K562 (cell line): ENCODE data around the gene PTRH1. TPM values are rescaled to one million over a fixed set of nuclear protein-coding genes. Genes with fewer than 3 reads are reported as not detected.

ENCODE experiments used
- ATAC-seq: fragments of 200-7000 bp; cut with Tn5 transposase; 3 replicates; pipeline ENCODE4 v1.9.1; 2020; ENCODE audit warnings: moderate library complexity
- BruUV-seq: library from RNA; stranded (reverse); fragments of 400-500 nt; replicated peaks from 2 replicates; lab custom pipeline; 2021; lab: Mats Ljungman, UMichigan
- CTCF ChIA-PET: fragments of 300-600 bp; formaldehyde crosslinking; extraction: SDS; loops from one replicate; lab custom pipeline; 2021; ENCODE audit warnings: low intra/inter-chr PET ratio; lab: Yijun Ruan, JAX
- POLR2A ChIA-PET: fragments of 300-600, 350-650 bp; sonication (Branson Sonifier 250); formaldehyde crosslinking; extraction: SDS; loops from one replicate; lab custom pipeline; 2021; ENCODE audit warnings: antibody characterized with exemption, inconsistent platforms; lab: Yijun Ruan, JAX
- DNase-seq, 4 experiments: peaks; one replicate each; pipeline versions ENCODE4 v3.0.0 to v3.0.0-alpha.2; 2011 to 2018; ENCODE audit warnings: low spot score in 3 of 4, mixed read lengths in 3 of 4; ENCODE audit errors: extremely low read depth in 1 of 4
- FAIRE-seq: peaks from 2 replicates; lab custom pipeline; 2011; peaks lifted over from hg19 to GRCh38; lab: Jason Lieb, UNC
- H2AFZ ChIP-seq: 2 replicates; pipeline ENCODE4 v1.6.0; 2011; ENCODE audit warnings: low read depth, low read length, control low read depth, inconsistent platforms
- H3K27ac ChIP-seq: fragments of 200-600 bp; 3 replicates; pipeline ENCODE4 v1.8.0; 2011; ENCODE audit warnings: low read depth, mild to moderate bottlenecking, control low read depth, inconsistent platforms, low read length, moderate library complexity, mixed read lengths; ENCODE audit errors: extremely low read depth
- H3K27me3 ChIP-seq, 2 experiments: fragments of 300-600 bp in 1 of 2; 2 replicates in 1 of 2; 3 replicates in 1 of 2; pipeline versions ENCODE4 v1.6.0 to v1.8.0; 2011; ENCODE audit warnings: inconsistent platforms in 2 of 2, low read length in 2 of 2, mild to moderate bottlenecking in 1 of 2, mixed read lengths in 1 of 2, moderate library complexity in 1 of 2; ENCODE audit not compliant: control insufficient read depth in 2 of 2, insufficient read depth in 2 of 2
- H3K36me3 ChIP-seq: fragments of 300-600 bp; 3 replicates; pipeline ENCODE4 v1.8.0; 2011; ENCODE audit warnings: mild to moderate bottlenecking, low read length, inconsistent platforms; ENCODE audit not compliant: control insufficient read depth, insufficient read depth
- H3K4me1 ChIP-seq, 2 experiments: fragments of 200-600 bp in 1 of 2; replicated peaks in 1 of 2; 2 replicates in 1 of 2; 3 replicates in 1 of 2; pipeline versions ENCODE4 v1.5.1 to v1.8.0; 2011; ENCODE audit warnings: inconsistent platforms in 2 of 2, low read length in 2 of 2, mild to moderate bottlenecking in 1 of 2, mixed read lengths in 1 of 2, moderate library complexity in 1 of 2; ENCODE audit not compliant: control insufficient read depth in 2 of 2, insufficient read depth in 2 of 2
- H3K4me2 ChIP-seq: 2 replicates; pipeline ENCODE4 v1.6.1; 2011; ENCODE audit warnings: low read length, control low read depth, inconsistent platforms, mixed read lengths; ENCODE audit not compliant: insufficient read depth
- H3K4me3 ChIP-seq: fragments of 200-600 bp; sonication (generic), shearing (Covaris generic); 2 replicates; pipeline ENCODE4 v1.5.1; 2016; ENCODE audit warnings: control low read depth, inconsistent platforms
- H3K79me2 ChIP-seq: fragments of 200-600 bp; 3 replicates; pipeline ENCODE4 v1.8.0; 2011; ENCODE audit warnings: low read length, inconsistent platforms; ENCODE audit not compliant: control insufficient read depth, insufficient read depth
- H3K9ac ChIP-seq, 2 experiments: 2 replicates each; pipeline versions ENCODE4 v1.6.0 to v1.6.1; 2011; ENCODE audit warnings: low read depth in 2 of 2, low read length in 2 of 2, control low read depth in 1 of 2, inconsistent platforms in 1 of 2, mild to moderate bottlenecking in 1 of 2, mixed read lengths in 1 of 2; ENCODE audit not compliant: insufficient read depth in 1 of 2
- H3K9me1 ChIP-seq: one replicate; pipeline ENCODE4 v1.6.0; 2011; ENCODE audit warnings: inconsistent platforms, mild to moderate bottlenecking, low read length, moderate library complexity; ENCODE audit not compliant: control insufficient read depth, insufficient read depth
- H3K9me3 ChIP-seq: replicated peaks from 2 replicates; pipeline ENCODE4 v1.5.1; 2011; ENCODE audit warnings: low read depth, low read length, inconsistent platforms; ENCODE audit not compliant: control insufficient read depth, insufficient read depth
- H4K20me1 ChIP-seq: replicated peaks from 2 replicates; pipeline ENCODE4 v1.6.1; 2011; ENCODE audit warnings: low read length, inconsistent platforms, mixed read lengths; ENCODE audit not compliant: control insufficient read depth, insufficient read depth
- BHLHE40 ChIP-seq: IDR thresholded peaks from 2 replicates; pipeline ENCODE4 v1.6.1; 2011; ENCODE audit warnings: low read length, improper control_type of control experiment
- USF1 ChIP-seq: sonication (generic); formaldehyde crosslinking; IDR thresholded peaks from 2 replicates; pipeline ENCODE4 v1.9.0; 2022; ENCODE audit warnings: mild to moderate bottlenecking, missing genetic modification reagents
- ZFP91 ChIP-seq: sonication (generic); formaldehyde crosslinking; IDR thresholded peaks from 2 replicates; pipeline ENCODE4 v1.8.0; 2022; ENCODE audit warnings: mild to moderate bottlenecking, missing genetic modification reagents
- WGBS: fragments of 100-300 bp; shearing (Covaris generic); methylation state at CpG from one replicate; pipeline ENCODE4 v1.1.6; 2016; ENCODE audit warnings: low coverage, mixed read lengths; ENCODE audit not compliant: insufficient coverage; ENCODE audit errors: missing lambda C conversion rate; 5-methylcytosine and 5-hydroxymethylcytosine counted together
- in situ Hi-C: fragments of 300-500 bp; cut with MboI; formaldehyde crosslinking; loops from 4 replicates; pipeline ENCODE4 v1.15.0; 2018; ENCODE audit warnings: inconsistent platforms, mixed read lengths
- intact Hi-C: fragments of 100-400 bp; cut with micrococcal nuclease; formaldehyde crosslinking; loops from 2 replicates; pipeline ENCODE4 v1.14.2; 2022
- polyA plus RNA-seq, 8 experiments: library from polyadenylated mRNA; depleted of rRNA in 4 of 8; stranded (reverse) in 5 of 8; unstranded in 3 of 8; fragments of >200 nt; fragmentation: Nextera tagmentation in 2 of 8; fragmentation: Illumina TruSeq in 1 of 8; extraction: Ambion mirVana in 2 of 8; extraction: Trizol in 1 of 8; gene quantifications; 2 replicates each; pipeline versions ENCODE4 v1.2.1 to v1.2.3, GENCODE V29; 2011 to 2014; ENCODE audit warnings: inconsistent platforms in 1 of 8, missing spikeins in 1 of 8
- total RNA-seq, 7 experiments: library from RNA; depleted of rRNA in 6 of 7; stranded (reverse); fragments of >200 nt in 6 of 7; fragmentation: Illumina TruSeq in 2 of 7; extraction: Trizol in 2 of 7; gene quantifications; 2 replicates each; pipeline versions ENCODE4 v1.2.1 to v1.2.3, GENCODE V29; 2011 to 2021; ENCODE audit warnings: low replicate concordance in 1 of 7
- TF ChIP-seq, protein P1 (sequence below): sonication (generic); formaldehyde crosslinking; IDR thresholded peaks from 2 replicates; pipeline ENCODE4 v1.9.0; 2022; ENCODE audit warnings: mild to moderate bottlenecking, missing genetic modification reagents

The PTRH1 gene
- total and polyA plus RNA-seq, 9 of the 15 experiments (the other 6 are each of a cell fraction or from before 2014, with no cell fraction given) = 0.63 to 43.1 (median 5.7) TPM

- Histone ChIP-seq H3K9me1 (no peaks in the 10 kb centered on the region), H4K20me1 (peaks cover 23% of the 10 kb centered on the region), H3K4me1 (peaks cover 0 to 24% of the 10 kb centered on the region in 2 experiments; a peak in 2 of 5 replicates), H2AFZ (no peak overlapping the region), H3K9ac (peak overlapping the region in 1 of 2 experiments; percentile 43; a peak in 2 of 4 replicates), H3K27me3 (peaks cover 9 to 54% of the 10 kb centered on the region in 2 experiments; a peak in 3 of 5 replicates), H3K79me2 (no peaks in the 10 kb centered on the region), H3K4me3 (no peak overlapping the region)
- POLR2A ChIA-PET = no interaction called here
- CTCF ChIA-PET = no interaction called here
- no peak for TF ChIP-seq ZFP91
- peak; percentile 71 for TF ChIP-seq BHLHE40
- TF ChIP-seq USF1 = peak; percentile 48; the same call in 1 of the 2 replicates
- TF ChIP-seq, protein P1, sequence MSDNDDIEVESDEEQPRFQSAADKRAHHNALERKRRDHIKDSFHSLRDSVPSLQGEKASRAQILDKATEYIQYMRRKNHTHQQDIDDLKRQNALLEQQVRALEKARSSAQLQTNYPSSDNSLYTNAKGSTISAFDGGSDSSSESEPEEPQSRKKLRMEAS (CRISPR knock-in tag) = peak; percentile 31; the same call in 1 of the 2 replicates
- TF ChIP-seq, all 486 proteins: peak for 3
- WGBS = 9% methylated on average over 25 of the region's 26 CpGs
- FAIRE-seq = no peak
- ATAC-seq = no peak
- no peaks in the 10 kb centered on the region for H3K9me3 ChIP-seq
- no peaks in the 10 kb centered on the region for H3K36me3 ChIP-seq
- intact Hi-C loops (no loop called here), in situ Hi-C loops (no loop called here)
- no TSS peak for BruUV-seq
- H3K4me2 ChIP-seq = no peak overlapping the region
- no peak for DNase-seq
- H3K27ac ChIP-seq = no peak overlapping the region
These were observed 33.8 kb upstream of the PTRH1 start for GRCh38 chr9:127749090-127749787.
